Activated naive CD8-positive, alpha-beta T cell treated with anti-CD3 and anti-CD28 coated beads for 36 hours (primary cell): Measurements from ENCODE around the gene NRBF2. TPM values are rescaled to one million over a fixed set of nuclear protein-coding genes. Genes with fewer than 3 reads are reported as not detected.
"Not testable (repeated sequence)": the region's sequence is repeated elsewhere in the genome, so short reads cannot be mapped to it uniquely, and the experiment has no call there.

ENCODE experiments used
- DNase-seq: peaks from one replicate; pipeline ENCODE4 v3.0.0; 2021
- H3K27ac Mint-ChIP-seq: one replicate; pipeline ENCODE4 v1.8.0; 2022; ENCODE audit warnings: mild to moderate bottlenecking, moderate library complexity, mixed read lengths
- H3K27me3 Mint-ChIP-seq: one replicate; pipeline ENCODE4 v1.8.0; 2022; ENCODE audit warnings: mild to moderate bottlenecking, mixed read lengths
- H3K36me3 Mint-ChIP-seq: one replicate; pipeline ENCODE4 v1.8.0; 2021; ENCODE audit warnings: mild to moderate bottlenecking, mixed read lengths
- H3K4me1 Mint-ChIP-seq: one replicate; pipeline ENCODE4 v1.8.0; 2021; ENCODE audit warnings: mixed read lengths
- H3K4me3 Mint-ChIP-seq: one replicate; pipeline ENCODE4 v1.8.0; 2022; ENCODE audit warnings: mild to moderate bottlenecking, moderate library complexity, mixed read lengths
- H3K9me3 Mint-ChIP-seq: one replicate; pipeline ENCODE4 v1.8.0; 2022; ENCODE audit warnings: mixed read lengths
- total RNA-seq, 2 experiments: library from RNA; stranded (reverse); gene quantifications; one replicate each; pipeline ENCODE4 v1.2.3, GENCODE V29; 2021

NRBF2 gene
- total RNA-seq, result 10 to 100 TPM; 27.6 to 27.8 TPM

GRCh38 chr10:63133056-63133820, at the start of gene NRBF2:
NRBF2 (plus strand) TSS chr10:63133328; CDS start chr10:63133471, 143 bp downstream.
- Mint-ChIP-seq H3K36me3 (peaks cover 23% of the 10 kb centered on the region), H3K27me3 (no peaks in the 10 kb centered on the region), H3K27ac (peak within 1 kb of the TSS; percentile 91), H3K4me3 (peak within 1 kb of the TSS; percentile 90), H3K4me1 (peaks cover 31% of the 10 kb centered on the region), H3K9me3 (peaks cover 15% of the 10 kb centered on the region)
- DNase-seq, result peak; percentile 99

- H3K4me3 Mint-ChIP-seq, DNase-seq, H3K36me3 Mint-ChIP-seq, H3K9me3 Mint-ChIP-seq, H3K27ac Mint-ChIP-seq, H3K4me1 Mint-ChIP-seq: not testable (repeated sequence)
- peaks cover 14% of the 10 kb centered on the region for H3K27me3 Mint-ChIP-seq
These were observed 49.7 kb upstream of the NRBF2 start for GRCh38 chr10:63083406-63083805.

GRCh38 chr10:63083904-63084689, 49.0 kb upstream of the NRBF2 start:
- no peaks in the 10 kb centered on the region for H3K36me3 Mint-ChIP-seq
- H3K27ac Mint-ChIP-seq, result no peak overlapping the region
- no peaks in the 10 kb centered on the region for H3K4me1 Mint-ChIP-seq
- no peak for DNase-seq
- peaks cover 17% of the 10 kb centered on the region for H3K27me3 Mint-ChIP-seq
- no peaks in the 10 kb centered on the region for H3K9me3 Mint-ChIP-seq
- no peak overlapping the region for H3K4me3 Mint-ChIP-seq

- DNase-seq, result no peak
- Mint-ChIP-seq H3K27me3 (peaks cover 17% of the 10 kb centered on the region), H3K9me3 (no peaks in the 10 kb centered on the region), H3K36me3 (no peaks in the 10 kb centered on the region), H3K4me3 (no peak overlapping the region), H3K27ac (no peak overlapping the region), H3K4me1 (no peaks in the 10 kb centered on the region)
These were observed 48.3 kb upstream of the NRBF2 start for GRCh38 chr10:63084690-63085382.

DNA sequence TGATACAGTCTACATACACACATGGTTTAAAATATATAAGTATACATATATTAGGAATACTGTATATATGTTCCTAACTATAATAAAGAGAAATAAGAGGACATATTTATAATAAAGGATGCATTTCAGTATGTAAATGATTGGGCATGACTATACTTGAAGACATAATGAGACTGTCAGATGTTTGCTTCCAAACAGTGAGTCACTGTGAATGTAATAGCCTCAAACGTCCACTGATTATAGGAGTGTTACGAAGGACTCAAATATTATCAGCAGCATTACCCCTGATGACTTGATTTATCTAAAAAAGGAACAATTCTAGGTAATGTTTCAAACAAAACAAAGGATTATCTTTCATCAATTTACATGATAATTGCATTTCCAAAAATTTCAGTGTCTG, 39.9 kb upstream of the NRBF2 start:
- Mint-ChIP-seq H3K4me1 (no peaks in the 10 kb centered on the region), H3K27me3 (peaks cover 9% of the 10 kb centered on the region), H3K27ac (no peak overlapping the region), H3K9me3 (no peaks in the 10 kb centered on the region), H3K36me3 (no peaks in the 10 kb centered on the region), H3K4me3 (no peak overlapping the region)
- no peak for DNase-seq

- no peak for DNase-seq
- H3K27me3 Mint-ChIP-seq, result peaks cover 5% of the 10 kb centered on the region
- H3K4me1 Mint-ChIP-seq, result no peaks in the 10 kb centered on the region
- no peaks in the 10 kb centered on the region for H3K36me3 Mint-ChIP-seq
- H3K9me3 Mint-ChIP-seq, result no peaks in the 10 kb centered on the region
- no peak overlapping the region for H3K4me3 Mint-ChIP-seq
- no peak overlapping the region for H3K27ac Mint-ChIP-seq
These were observed 38.7 kb upstream of the NRBF2 start for GRCh38 chr10:63094405-63094804.

DNA sequence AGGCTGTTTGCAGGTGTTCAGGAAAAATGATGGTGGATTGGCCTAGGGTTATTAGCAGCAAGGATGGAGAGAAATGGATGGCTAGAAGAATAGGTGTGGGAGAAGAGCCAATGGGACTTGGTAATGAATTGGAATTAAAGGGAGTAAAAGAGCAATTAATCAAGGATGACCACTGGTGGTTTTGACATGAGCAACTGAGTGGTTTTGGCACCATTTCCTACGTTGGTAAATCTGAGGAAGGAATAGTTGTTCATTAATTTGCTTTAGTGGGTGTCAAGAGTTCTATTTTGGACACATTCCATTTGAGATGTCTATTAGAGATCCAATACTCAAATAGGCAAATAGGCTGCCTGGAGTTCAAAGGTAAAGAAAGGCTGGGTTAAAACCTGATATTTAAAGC, 38.2 kb upstream of the NRBF2 start:
- no peaks in the 10 kb centered on the region for H3K4me1 Mint-ChIP-seq
- peaks cover 5% of the 10 kb centered on the region for H3K27me3 Mint-ChIP-seq
- H3K27ac Mint-ChIP-seq, result no peak overlapping the region
- H3K9me3 Mint-ChIP-seq, result no peaks in the 10 kb centered on the region
- no peaks in the 10 kb centered on the region for H3K36me3 Mint-ChIP-seq
- DNase-seq, result no peak
- no peak overlapping the region for H3K4me3 Mint-ChIP-seq

DNA sequence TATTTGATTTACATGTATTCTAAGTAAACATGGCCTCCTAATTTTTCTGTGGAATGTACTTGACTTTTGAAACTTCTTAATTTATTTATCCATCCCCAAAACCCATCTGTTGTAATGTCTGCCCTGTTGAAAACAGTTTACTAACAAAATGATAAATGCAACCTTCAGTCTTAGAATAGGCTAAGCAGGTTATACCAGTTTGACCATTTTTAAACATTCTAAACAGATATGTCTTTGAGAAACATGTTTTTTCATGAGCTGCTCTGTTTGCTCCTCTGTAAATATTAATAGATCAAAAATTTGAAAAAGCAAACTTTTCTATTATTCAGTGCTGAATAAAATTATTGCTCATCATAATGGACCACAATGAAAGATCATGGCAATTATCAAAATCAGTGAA, 33.4 kb upstream of the NRBF2 start:
- H3K9me3 Mint-ChIP-seq, result no peaks in the 10 kb centered on the region
- DNase-seq, result no peak
- no peak overlapping the region for H3K27ac Mint-ChIP-seq
- peaks cover 4% of the 10 kb centered on the region for H3K4me1 Mint-ChIP-seq
- H3K27me3 Mint-ChIP-seq, result peaks cover 26% of the 10 kb centered on the region
- H3K4me3 Mint-ChIP-seq, result no peak overlapping the region
- H3K36me3 Mint-ChIP-seq, result no peaks in the 10 kb centered on the region

DNA sequence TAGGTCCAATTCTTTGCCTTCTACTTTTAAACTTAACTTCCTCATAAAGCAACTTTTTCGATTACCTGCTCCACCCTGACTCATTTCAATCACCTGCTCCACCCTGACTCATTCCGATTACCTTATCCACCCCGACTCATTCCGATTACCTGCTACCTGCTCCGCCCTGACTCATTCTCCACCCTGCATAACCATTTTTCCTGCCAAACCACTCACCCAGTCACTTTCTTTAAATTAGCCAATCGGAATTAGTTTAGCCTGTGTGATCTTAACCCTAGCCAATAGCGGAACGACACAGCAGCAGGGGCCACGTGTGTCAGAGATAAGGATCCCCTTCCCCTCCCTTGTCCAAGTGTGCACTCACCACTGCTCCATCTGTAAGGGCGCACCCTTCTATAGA, 32.0 kb upstream of the NRBF2 start:
- not testable (repeated sequence) for H3K27ac Mint-ChIP-seq, H3K4me3 Mint-ChIP-seq

GRCh38 chr10:63102279-63102883, 30.7 kb upstream of the NRBF2 start:
- not testable (repeated sequence) for DNase-seq, H3K4me1 Mint-ChIP-seq, H3K4me3 Mint-ChIP-seq, H3K27ac Mint-ChIP-seq, H3K9me3 Mint-ChIP-seq, H3K36me3 Mint-ChIP-seq
- H3K27me3 Mint-ChIP-seq, result peaks cover 40% of the 10 kb centered on the region

More for the DNA sequence above, 32.0 kb upstream of the NRBF2 start:
- not testable (repeated sequence) for H3K9me3 Mint-ChIP-seq, DNase-seq, H3K36me3 Mint-ChIP-seq, H3K4me1 Mint-ChIP-seq
- peaks cover 34% of the 10 kb centered on the region for H3K27me3 Mint-ChIP-seq

GRCh38 chr10:63103178-63103577, 29.9 kb upstream of the NRBF2 start:
- not testable (repeated sequence) for H3K36me3 Mint-ChIP-seq, H3K27ac Mint-ChIP-seq, DNase-seq, H3K9me3 Mint-ChIP-seq, H3K4me3 Mint-ChIP-seq, H3K4me1 Mint-ChIP-seq
- H3K27me3 Mint-ChIP-seq, result peaks cover 36% of the 10 kb centered on the region

- Mint-ChIP-seq H3K36me3 (no peaks in the 10 kb centered on the region), H3K9me3 (no peaks in the 10 kb centered on the region), H3K27ac (no peak overlapping the region), H3K4me1 (peaks cover 4% of the 10 kb centered on the region), H3K4me3 (no peak overlapping the region), H3K27me3 (peaks cover 40% of the 10 kb centered on the region)
- DNase-seq, result peak; percentile 4
These were observed 29.1 kb upstream of the NRBF2 start for GRCh38 chr10:63103971-63104409.

- H3K36me3 Mint-ChIP-seq, result no peaks in the 10 kb centered on the region
These were observed 27.7 kb upstream of the NRBF2 start for GRCh38 chr10:63105225-63106110.

DNA sequence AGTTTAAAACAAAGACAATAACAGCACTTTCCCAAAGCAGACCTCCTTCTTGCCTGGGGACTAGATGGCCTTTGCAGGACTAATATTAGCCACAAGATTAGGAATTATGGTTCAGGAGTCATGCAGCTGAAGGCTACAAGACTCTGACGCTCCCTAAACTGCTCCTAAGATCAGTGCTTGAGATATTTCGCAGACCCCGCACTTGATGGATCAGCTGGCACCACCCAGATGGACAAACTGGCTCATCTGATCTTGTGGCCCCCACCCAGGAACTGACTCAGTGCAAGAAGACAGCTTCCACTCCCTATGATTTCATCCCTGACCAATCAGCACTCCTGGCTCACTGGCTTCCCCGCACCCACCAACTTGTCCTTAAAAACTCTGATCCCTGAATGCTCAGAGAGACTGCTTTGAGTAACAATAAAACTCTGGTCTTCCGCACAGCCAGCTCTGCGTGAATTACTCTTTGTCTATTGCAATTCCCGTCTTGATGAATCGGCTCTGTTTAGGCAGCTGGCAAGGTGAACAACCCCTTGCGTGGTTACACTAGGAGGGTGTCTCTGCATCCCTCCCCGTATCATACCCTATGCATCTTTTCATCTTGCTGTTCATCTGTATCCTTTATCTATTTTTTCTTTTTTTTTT, 26.9 kb upstream of the NRBF2 start:
- Mint-ChIP-seq H3K27ac (no peak overlapping the region), H3K36me3 (no peaks in the 10 kb centered on the region), H3K4me1 (peaks cover 4% of the 10 kb centered on the region), H3K27me3 (peaks cover 43% of the 10 kb centered on the region), H3K4me3 (no peak overlapping the region), H3K9me3 (no peaks in the 10 kb centered on the region)
- DNase-seq, result no peak

More at GRCh38 chr10:63105225-63106110, 27.7 kb upstream of the NRBF2 start:
- Mint-ChIP-seq H3K4me3 (no peak overlapping the region), H3K27ac (no peak overlapping the region), H3K4me1 (peaks cover 4% of the 10 kb centered on the region), H3K27me3 (peaks cover 47% of the 10 kb centered on the region), H3K9me3 (no peaks in the 10 kb centered on the region)
- no peak for DNase-seq
